GM21381 (cell line): ENCODE results near the gene GP2.

ENCODE experiments used
- ATAC-seq: cut with Tn5 transposase; IDR thresholded peaks from one replicate; pipeline ENCODE4 v1.9.1; 2021; ENCODE audit warnings: mild to moderate bottlenecking, moderate library complexity; ENCODE audit not compliant: unreplicated experiment

The GP2 gene

DNA sequence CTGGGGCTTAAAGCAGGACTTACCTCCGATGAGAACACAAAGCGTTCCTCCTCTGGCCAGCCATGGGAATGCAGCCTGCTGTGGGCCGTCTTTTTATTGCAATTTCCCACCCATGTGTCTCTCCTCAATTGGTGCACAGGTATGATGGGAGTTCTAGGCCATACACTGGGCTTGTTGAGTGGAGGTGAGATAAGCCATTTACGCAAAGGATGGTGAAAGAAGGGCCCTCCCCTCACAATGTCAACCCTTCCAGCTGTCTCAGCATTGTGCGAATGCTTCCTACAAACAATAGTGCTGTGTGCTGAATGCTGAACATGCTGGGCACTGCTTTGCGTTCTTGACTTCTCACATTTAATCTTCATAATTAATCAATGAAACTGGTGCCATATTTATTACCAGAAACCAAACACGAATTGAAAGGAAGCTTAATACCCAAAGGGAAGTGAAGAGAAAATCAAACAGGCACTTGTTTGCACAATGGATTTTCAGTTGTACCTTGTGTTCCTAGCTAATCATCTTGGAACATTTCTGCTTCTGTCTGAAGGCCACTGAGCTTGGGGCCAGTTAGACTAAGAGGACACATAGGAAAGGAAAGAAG, at the start of gene GP2:
Gene GP2 (minus strand): TSS at position 70 of the 598 bp plus-strand sequence. CDS start 1,082 bp downstream, outside the sequence.
- no peak for ATAC-seq

DNA sequence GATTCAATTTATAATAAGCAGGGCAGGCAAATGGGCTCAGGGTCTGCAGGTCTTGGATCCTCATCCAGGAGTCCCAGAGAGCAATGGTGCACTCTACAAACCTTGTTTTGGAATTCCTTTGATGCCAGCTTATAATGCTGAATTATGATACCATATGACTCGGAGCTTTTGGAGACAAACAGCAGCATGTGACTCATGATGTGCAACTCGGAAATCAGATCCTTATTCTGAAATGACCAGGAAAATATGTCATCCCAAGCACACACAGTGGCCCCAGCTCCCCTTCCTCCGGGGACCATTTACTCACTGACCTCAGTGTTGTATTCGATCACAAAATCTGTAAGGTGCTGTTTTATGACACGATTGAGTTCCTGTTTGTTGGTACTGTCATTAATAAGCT, 45.4 kb upstream of the GP2 start:
- ATAC-seq, result no peak

DNA sequence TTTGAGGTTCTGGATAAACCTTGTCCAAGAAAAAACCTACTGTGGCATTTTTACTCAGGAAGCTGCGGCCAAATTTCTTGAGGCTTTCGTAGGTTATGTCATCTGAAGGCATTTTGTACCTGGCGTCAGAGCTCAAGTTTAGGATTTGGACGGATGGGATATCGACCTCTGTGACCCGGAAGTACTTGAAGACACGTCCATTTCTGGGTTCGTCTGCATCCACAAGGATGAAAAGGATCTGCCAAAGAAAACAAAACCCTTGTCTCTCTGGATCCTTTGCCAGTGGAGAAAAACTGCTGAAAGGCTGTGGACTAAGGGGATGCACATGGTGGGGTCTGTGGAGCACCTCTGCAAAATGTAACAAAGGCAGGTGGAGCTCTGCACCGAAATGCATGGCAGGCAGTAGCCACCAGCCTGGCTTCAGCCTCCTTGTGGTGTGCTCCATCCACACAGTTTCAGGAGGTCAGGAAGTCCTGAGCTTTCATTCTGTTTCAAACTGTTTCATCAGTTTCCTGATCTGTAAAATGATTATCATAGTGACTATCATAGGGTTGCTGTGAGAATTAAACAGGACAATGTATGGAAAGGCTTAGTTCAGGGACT, 42.2 kb upstream of the GP2 start:
- ATAC-seq, result no peak

DNA sequence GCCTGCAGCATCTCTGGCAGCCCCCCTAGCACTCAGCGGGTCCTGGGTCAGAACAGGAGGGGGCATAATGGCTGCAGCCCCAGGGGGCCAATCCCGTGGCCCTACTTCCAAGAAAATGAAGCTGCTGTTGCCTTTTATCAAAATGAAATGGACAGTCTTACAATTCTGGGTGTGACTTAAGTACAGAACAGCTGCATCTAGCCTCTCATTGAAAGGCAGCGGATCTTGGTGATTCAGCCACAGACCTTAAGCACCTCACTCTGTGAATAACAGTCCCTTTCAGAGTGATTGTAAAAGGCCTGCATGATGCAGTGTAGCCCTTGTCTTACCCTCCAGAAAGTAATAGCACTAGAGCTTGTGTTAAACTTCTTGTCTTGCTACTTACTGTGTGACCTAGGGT, 36.7 kb upstream of the GP2 start:
- no peak for ATAC-seq

DNA sequence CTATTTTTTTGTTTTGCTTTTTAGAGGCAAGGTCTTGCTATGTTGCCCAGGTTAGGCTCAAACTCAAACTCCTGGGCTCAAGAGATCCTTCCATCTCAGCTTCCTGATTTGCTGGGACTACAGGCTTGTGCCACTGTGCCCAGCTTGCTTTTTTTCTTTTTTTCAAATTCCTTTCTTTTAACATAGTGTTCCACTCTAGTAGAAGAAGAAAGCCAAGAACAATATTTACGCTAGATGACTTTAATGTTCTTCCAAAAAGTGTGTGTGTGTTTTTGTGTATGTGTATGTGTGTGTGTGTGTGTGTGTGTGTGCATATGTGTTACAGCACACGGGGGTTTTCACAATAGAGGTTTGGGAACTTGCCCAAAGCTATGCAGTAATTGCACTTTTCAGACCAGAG, 35.9 kb upstream of the GP2 start:
- no peak for ATAC-seq

DNA sequence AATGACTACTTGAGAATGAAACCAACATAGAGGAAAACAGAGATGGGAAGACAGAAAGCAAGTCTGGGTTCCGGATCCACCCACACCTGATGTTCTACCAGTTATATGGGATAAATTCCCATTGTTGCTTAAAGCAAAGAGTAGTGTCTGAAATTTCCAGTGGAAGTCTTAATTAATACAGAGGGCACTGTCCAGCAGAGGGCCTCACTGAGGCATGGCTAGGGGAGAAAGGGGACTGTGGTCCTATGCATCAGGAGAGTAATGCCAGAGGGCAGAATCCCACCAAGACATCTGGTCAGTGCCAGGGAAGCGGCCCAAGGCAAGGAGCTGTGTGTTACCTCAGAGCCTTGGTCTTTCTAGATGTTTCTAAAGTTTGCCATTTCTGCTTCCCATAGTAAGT, 32.7 kb upstream of the GP2 start:
- ATAC-seq, result no peak

DNA sequence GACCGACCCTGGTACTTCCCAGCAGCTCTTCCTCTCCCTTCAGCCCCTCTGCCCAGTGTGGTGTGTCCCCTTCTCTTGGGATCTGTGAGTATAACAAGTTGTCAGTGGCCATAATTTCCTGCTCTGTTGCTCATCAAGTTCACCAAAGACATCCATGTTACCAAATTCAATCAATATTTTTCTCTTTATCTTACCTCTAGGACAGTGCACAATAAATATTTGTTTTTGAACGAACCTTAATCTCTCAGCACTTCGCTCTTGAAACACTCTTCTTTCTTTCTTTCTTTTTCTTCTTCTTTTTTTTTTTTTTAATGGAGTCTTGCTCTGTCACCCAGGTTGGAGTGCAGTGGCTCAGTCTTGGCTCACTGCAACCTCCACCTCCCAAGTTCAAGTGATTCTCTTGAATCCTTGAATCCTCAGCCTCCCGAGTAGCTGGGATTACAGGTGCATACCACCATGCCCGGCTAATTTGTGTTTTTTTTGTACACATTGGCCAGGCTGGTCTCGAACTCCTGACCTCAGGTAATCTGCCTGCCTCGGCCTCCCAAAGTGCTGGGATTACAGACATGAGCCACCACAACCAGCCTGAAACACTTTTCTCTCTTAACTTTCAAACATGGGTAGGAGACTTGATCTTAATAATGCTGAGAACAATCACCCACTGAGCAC, 27.9 kb upstream of the GP2 start:
- ATAC-seq, result no peak

DNA sequence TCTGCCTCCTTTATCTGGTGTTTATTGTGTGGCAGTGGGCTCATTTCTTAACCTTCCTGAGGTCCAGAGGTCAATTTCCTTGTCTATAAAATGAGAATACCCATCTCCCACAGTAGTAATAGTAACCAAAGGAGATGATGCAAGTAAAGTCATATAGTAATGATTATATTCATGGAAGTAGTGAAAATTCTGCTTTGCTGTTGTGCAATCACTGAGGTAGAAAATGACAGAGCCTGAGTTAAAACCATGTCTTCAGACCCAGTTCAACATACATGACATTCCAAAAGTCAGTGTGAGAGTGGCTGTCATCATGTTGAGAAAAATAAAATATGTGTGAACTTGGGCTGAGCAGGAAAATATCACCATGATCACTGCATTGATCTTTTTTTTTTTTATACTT, 26.1 kb upstream of the GP2 start:
- no peak for ATAC-seq

DNA sequence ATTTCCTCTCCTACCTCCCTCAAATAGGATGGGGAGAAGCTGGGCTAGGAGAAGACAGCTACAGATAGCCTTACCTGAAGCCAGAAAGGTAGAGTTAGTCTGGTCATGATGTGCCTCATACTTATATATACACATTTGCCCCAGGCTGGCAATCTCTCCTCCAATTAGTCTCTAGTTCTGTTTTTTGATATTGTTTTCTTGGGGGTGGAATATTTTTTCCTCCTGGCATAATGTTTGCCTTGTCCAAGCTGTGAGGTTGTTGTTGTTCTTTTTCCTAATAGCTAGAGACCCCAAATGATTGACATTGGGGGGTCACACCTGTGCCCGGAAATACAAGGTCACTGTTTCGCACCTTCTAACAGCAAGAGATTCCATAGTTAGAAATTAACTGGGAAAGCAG, 25.3 kb upstream of the GP2 start, which contains the start of gene UMOD:
Gene UMOD (minus strand): TSS at position 101 of the 400 bp plus-strand sequence. CDS start 1,978 bp downstream, outside the sequence.
- no peak for ATAC-seq

DNA sequence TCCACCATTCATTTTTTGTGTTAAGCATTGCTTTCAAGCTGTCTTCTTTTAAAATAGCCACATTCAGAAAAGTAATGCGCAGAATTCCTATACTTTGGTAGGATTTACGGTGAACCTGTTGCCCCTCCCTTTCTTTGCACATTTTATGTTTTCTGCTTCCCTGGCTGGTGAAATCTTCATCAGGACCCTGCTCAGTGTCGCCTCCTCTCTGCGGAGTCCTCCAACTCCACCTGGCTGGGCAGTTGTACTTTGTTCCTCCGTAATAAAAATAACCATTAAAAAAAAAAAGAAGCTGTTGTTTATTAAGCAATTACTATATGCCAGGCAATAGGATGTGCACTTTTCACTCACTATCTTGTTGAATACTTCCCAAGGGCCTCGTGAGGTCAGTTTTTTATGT, 22.3 kb upstream of the GP2 start:
- no peak for ATAC-seq

DNA sequence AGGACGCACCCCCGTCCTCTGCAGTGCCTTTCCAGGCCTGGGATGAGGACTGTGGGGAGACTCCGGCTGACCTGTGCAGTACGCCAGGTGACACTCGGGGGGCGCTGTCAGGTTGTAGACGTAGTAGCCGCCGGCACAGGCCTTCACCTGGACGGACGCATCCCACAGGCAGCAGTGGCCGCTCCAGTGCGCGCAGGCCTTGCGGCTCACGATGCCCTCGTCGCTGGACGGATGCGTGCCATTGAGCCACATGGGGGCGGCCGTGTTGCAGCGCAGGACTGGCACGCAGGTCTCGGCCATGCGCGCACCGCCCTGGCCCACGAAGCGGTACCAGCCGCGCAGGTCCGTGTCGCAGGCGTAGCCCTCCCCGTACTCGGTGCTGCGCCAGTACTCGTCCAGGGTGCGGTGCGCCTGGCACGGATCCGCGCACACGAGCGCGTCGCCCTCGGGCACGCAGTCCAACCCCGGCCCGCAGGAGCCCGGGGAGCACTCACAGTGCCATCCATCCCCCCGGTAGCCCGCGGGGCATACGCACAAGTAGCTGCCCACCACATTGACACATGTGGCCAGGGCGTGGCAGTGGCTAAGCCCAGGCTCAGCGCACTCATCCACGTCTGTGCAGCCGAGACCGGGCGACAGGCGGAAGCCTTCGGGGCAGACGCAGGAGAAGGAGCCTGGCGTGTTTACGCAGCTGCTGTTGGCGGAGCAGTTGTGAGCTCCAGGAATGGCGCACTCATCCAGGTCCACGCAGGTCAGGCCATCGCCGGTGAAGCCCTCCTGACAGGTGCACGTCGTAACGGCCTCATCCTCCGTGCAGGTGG, 21.3 kb upstream of the GP2 start:
- ATAC-seq, result no peak

DNA sequence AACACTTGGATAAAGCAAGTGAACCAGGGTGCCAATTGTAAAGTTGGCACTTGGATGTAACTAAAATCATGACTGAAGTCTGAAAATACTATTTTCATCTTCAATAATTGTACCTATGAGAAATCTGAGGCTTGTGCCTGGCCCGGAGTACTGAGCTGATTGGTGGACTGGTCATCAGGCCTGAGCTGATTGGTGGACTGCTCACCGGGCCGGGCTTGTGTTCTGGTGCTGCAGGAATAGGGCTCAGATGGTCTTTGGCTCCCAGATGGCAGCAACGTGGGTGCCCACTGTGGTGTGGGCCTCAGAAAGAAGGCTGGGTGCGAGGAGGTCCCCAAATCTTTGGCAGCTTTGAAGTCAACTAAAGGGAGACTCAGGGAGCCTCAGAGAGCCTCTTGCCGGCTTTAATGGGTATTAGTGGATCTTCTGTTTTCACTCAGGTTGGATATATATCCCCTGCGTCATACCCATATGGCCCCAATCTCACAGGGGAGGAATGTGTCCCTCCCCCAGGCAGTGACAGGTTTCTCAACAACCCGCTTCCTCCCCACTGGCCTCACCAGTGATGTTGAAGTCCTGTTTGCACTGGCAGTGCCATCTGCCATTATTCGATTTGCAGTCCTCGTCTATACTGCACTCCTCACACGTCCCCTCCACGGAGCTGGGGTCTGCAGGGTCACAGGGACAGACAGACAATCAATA, 20.5 kb upstream of the GP2 start:
- no peak for ATAC-seq

DNA sequence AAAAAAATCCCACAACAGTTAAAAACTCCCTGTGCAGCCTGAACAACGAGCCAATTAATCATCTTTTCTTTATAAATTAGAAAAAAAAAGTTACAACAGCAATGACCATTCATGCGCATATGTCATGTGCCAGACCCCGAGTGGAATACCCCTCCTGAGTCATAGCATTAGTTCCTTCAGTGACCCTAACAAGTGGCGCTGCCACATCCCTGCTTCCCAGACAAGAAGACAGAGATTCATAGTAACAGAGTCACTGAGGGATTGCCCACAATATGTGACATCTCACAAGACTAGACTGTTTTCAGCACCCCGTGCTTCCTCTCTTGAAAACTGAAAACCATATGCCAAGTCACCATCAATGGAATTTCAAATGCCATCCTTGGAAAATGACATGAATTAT, 17.3 kb upstream of the GP2 start:
- ATAC-seq, result no peak

DNA sequence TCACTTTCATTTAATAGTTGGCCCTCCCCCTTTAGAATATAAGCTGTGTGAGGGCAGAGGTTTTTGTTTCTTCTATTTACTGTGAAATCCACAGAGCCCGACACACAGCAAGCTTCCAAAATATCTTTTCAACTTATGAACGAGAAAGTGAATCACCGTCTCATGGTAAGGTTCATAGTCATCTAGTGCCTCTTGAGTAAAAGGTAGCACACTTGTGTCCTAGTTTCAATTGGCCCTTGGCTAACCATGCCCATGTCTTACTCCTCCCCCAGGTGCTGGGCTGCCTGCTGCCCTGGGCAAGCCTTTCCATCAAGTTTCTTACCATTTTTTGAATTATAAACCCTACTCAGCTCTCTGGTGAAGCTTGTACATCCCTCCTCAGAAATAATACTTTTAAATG, 12.4 kb upstream of the GP2 start:
- no peak for ATAC-seq

DNA sequence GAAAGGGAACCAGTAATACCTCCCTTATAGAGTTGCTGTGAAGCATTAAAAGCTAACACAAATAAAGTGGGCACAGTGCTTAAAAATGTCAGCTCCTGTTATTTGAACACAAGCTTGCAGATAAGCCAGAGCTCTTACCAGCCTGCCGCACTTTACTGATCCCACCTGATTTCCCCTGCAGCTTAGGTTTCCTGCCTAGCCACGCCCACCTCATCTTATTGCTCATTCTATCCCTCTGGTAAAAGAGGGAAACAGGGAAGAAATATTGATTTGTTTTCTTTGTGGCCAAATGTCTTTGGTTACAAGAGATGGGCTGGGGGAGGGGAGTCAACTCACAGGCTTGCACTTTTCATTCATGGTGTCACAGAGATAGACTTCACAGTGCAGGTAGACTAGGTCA, 9.6 kb upstream of the GP2 start:
- no peak for ATAC-seq

DNA sequence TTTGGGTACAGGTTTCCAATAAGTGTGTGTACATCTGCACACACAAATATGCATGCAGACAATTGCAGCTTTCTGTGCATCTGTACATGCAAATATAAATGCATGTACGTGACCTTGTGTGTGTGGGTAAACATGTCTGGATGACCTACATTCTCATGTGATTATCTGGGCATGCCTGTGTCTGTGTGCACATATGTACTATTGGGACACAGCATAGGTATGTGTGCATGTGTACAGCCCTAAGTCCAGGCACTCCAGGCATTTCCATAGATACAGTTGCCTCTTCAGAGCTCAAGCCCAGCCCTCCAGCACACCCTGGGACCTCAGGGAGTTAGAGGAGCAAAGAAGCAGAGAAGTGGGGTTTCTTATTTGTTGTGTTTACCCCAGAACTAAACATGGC, 7.1 kb upstream of the GP2 start:
- no peak for ATAC-seq

DNA sequence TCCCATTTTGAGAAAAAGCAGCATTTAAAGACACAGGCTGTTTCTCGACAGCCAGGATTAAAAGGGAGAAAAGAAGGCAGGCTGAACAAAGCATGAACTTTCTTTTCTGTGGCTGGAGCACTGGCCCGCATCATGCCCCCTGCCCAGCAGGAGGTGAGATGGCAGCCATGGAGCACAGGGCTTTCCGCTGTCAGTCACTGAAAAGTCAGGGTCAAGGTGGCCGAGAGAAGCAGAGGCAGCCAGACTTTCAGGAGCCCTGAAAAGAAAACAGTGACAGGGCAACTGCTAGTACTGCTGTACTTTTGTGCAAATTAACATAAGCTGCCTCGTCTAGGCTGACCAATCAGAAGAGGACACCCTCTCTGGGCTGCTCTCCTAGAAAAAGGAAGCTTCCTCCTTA, 5.8 kb upstream of the GP2 start:
- ATAC-seq, result no peak

DNA sequence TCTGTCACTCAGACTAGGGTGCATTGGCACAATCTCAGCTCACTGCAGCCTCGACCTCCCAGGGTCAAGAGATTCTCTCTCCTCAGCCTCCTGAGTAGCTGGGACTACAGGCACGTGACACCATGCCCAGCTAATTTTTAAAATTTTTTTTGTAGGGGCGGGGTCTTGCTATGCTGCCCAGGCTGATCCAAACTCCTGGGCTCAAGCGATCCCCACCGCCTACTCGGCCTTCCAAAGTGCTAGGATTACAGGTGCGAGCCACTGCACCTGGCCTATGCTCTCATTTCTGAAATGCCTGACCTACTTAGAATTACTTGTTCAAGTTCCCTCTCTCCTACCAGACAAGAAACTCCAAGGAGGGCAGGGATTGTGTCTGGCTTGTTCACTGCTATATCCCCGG, 5.1 kb upstream of the GP2 start:
- ATAC-seq, result no peak

DNA sequence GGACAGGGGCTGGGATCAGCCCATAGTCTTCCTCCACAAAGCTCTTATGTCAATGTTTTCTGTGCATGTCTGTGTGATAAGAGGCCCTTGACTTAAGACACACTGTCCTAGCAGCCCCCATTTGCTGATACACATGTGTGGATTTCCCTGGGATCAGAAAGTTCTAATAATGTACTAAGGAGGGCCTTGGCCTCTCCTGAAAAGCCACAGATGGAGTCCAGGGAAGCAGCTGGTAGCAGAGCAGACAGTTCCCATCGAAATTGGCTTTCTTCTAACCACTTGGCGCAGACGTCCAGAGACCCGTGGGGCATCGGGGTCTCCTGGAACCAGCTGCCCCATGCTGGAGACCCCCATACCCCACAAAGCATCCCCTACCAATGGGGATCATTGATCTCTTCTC, 4.3 kb upstream of the GP2 start:
- ATAC-seq, result no peak

DNA sequence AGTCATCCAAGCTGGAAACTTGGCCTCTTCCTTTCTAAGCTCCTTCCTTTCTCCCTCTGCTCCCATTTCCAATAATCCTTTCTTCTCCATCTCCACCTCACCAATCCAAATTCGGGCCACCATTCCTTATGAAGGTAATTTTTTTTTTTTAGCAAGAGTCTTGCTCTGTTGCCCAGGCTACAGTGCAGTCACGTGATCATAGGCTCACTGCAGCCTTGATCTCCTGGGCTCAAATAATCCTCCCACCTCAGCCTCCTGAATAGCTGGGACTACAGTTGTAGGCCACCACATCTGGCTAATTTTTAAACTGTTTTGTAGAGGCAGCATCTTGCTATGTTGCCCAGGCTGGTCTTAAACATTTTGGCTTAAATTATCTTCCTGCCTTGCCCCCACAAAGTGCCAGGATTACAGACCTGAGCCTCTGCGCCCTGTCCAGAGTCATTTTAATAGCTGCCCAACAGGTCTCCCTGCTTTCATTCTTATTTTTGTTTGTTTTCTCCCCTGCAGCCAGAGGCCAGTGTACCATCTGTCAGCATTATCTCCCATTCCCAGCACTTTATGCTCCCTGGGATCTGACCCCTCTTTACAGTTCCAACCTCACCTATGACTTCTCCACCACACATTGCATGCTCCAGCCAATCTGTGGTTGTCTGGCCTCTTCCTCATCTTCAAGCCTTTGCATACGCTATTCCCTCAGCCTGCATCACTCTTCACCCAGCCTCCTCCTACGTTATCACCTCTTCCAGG, 2.3 kb upstream of the GP2 start:
- ATAC-seq, result no peak
